A549 (cell line): ENCODE results near the gene FRMD8. TPM values are rescaled to one million over a fixed set of nuclear protein-coding genes. Genes with fewer than 3 reads are reported as not detected.

Source experiments
- ATAC-seq, 2 experiments: fragments of 200-7000 bp in 1 of 2; fragments of >200 bp in 1 of 2; cut with Nextera tagmentation in 1 of 2; cut with Tn5 transposase in 1 of 2; 3 replicates each; pipeline versions ENCODE4 v1.8.0 to v1.9.1; 2018 to 2020; ENCODE audit warnings: mild to moderate bottlenecking in 1 of 2, moderate library complexity in 1 of 2
- CTCF ChIA-PET: fragments of 300-600 bp; sonication (Branson Sonifier 250); formaldehyde crosslinking; extraction: SDS; loops from one replicate; lab custom pipeline; 2021; ENCODE audit warnings: antibody characterized with exemption, inconsistent platforms; lab: Yijun Ruan, JAX
- POLR2A ChIA-PET: fragments of 350-600 bp; formaldehyde crosslinking; extraction: SDS; loops from one replicate; lab custom pipeline; 2021; ENCODE audit warnings: antibody characterized with exemption, inconsistent platforms; lab: Yijun Ruan, JAX
- DNase-seq, 2 experiments: peaks; one replicate each; pipeline versions ENCODE4 v3.0.0 to v3.0.0-alpha.2; 2011 to 2016; ENCODE audit warnings: low read depth in 1 of 2, low spot score in 1 of 2
- FAIRE-seq: peaks from 2 replicates; lab custom pipeline; 2011; peaks lifted over from hg19 to GRCh38; lab: Jason Lieb, UNC
- H3K27ac ChIP-seq, 2 experiments: fragments of >200 bp; sonication (Bioruptor Twin); formaldehyde crosslinking; 3 replicates each; pipeline ENCODE4 v1.5.1; 2016 to 2017
- H3K4me1 ChIP-seq: fragments of >200 bp; sonication (Bioruptor Twin); formaldehyde crosslinking; 3 replicates; pipeline ENCODE4 v1.6.1; 2016
- H3K4me2 ChIP-seq: fragments of >200 bp; sonication (Bioruptor Twin); formaldehyde crosslinking; 3 replicates; pipeline ENCODE4 v1.6.1; 2016
- H3K4me3 ChIP-seq: fragments of >200 bp; sonication (Bioruptor Twin); formaldehyde crosslinking; 3 replicates; pipeline ENCODE4 v1.5.1; 2016
- H3K9me3 ChIP-seq: fragments of >200 bp; sonication (Bioruptor Twin); formaldehyde crosslinking; 3 replicates; pipeline ENCODE4 v1.6.1; 2016
- BHLHE40 ChIP-seq: IDR thresholded peaks from 2 replicates; pipeline ENCODE4 v1.6.1; 2012; ENCODE audit warnings: low read depth, low read length, inconsistent platforms
- CHD2 ChIP-seq: fragments of 150-350 bp; IDR thresholded peaks from 2 replicates; pipeline ENCODE4 v1.6.1; 2014; ENCODE audit warnings: low read length; ENCODE audit not compliant: partially characterized antibody
- E2F6 ChIP-seq: IDR thresholded peaks from 2 replicates; pipeline ENCODE4 v1.6.1; 2012; ENCODE audit warnings: low read depth, borderline replicate concordance
- EHF ChIP-seq: fragments of 250-450 bp; sonication (Bioruptor Pico); IDR thresholded peaks from 2 replicates; pipeline ENCODE4 v1.5.0; 2020; ENCODE audit warnings: mild to moderate bottlenecking
- EHMT2 ChIP-seq: fragments of 200-600 bp; sonication (generic); IDR thresholded peaks from 2 replicates; pipeline ENCODE4 v1.6.1; 2016; ENCODE audit warnings: antibody characterized with exemption, low read depth, mild to moderate bottlenecking, moderate library complexity
- ESRRA ChIP-seq: fragments of 150-350 bp; IDR thresholded peaks from 2 replicates; pipeline ENCODE4 v1.6.1; 2014; ENCODE audit warnings: mild to moderate bottlenecking, low read length, borderline replicate concordance
- FOXS1 ChIP-seq: fragments of 250-450 bp; sonication (Bioruptor Pico); IDR thresholded peaks from 2 replicates; pipeline ENCODE4 v1.5.0; 2020; ENCODE audit warnings: mild to moderate bottlenecking, moderate library complexity
- HES2 ChIP-seq: fragments of >200 bp; sonication (Bioruptor Twin); formaldehyde crosslinking; IDR thresholded peaks from 2 replicates; pipeline ENCODE4 v1.6.1; 2016
- HEYL ChIP-seq: fragments of 250-450 bp; sonication (Bioruptor Pico); IDR thresholded peaks from 2 replicates; pipeline ENCODE4 v1.8.0; 2021; ENCODE audit warnings: mild to moderate bottlenecking, moderate library complexity
- HOXA7 ChIP-seq: fragments of 250-450 bp; sonication (Bioruptor Pico); IDR thresholded peaks from 2 replicates; pipeline ENCODE4 v1.5.0; 2020; ENCODE audit warnings: mild to moderate bottlenecking, moderate library complexity
- HOXB5 ChIP-seq: fragments of 250-450 bp; sonication (Bioruptor Pico); IDR thresholded peaks from 2 replicates; pipeline ENCODE4 v1.5.0; 2020; ENCODE audit warnings: mild to moderate bottlenecking, moderate library complexity
- JUNB ChIP-seq: fragments of >200 bp; sonication (Bioruptor Twin); formaldehyde crosslinking; IDR thresholded peaks from 2 replicates; pipeline ENCODE4 v1.6.1; 2016
- MYC ChIP-seq: IDR thresholded peaks from 2 replicates; pipeline ENCODE4 v1.6.1; 2012; ENCODE audit warnings: mild to moderate bottlenecking, inconsistent platforms, low read length, improper control_type of control experiment, borderline replicate concordance
- NR3C1 ChIP-seq: fragments of >200 bp; sonication (Bioruptor Twin); formaldehyde crosslinking; IDR thresholded peaks from 3 replicates; pipeline ENCODE4 v1.6.1; 2017
- POLR2A ChIP-seq: IDR thresholded peaks from 2 replicates; pipeline ENCODE4 v1.6.1; 2012; ENCODE audit warnings: mild to moderate bottlenecking, low read length
- RCOR1 ChIP-seq: fragments of 150-350 bp; IDR thresholded peaks from 2 replicates; pipeline ENCODE4 v1.6.1; 2014; ENCODE audit warnings: antibody characterized with exemption, low read length, low read depth
- REST ChIP-seq: fragments of 200-600 bp; sonication (generic); IDR thresholded peaks from 2 replicates; pipeline ENCODE4 v1.6.1; 2016; ENCODE audit warnings: antibody characterized with exemption, mild to moderate bottlenecking, moderate library complexity
- RNF2 ChIP-seq: fragments of 200-600 bp; sonication (generic); IDR thresholded peaks from 2 replicates; pipeline ENCODE4 v1.6.1; 2016; ENCODE audit warnings: low read depth, mild to moderate bottlenecking, antibody characterized with exemption, moderate library complexity, borderline replicate concordance
- SMC3 ChIP-seq: fragments of >200 bp; sonication (Bioruptor Twin); formaldehyde crosslinking; IDR thresholded peaks from 3 replicates; pipeline ENCODE4 v1.6.1; 2018; ENCODE audit warnings: inconsistent platforms
- ZC3H11A ChIP-seq: fragments of 450-650 bp; IDR thresholded peaks from 2 replicates; pipeline ENCODE4 v1.6.1; 2014; ENCODE audit warnings: antibody characterized with exemption, mild to moderate bottlenecking
- ZNF302 ChIP-seq: fragments of 250-450 bp; sonication (Bioruptor Pico); IDR thresholded peaks from 2 replicates; pipeline ENCODE4 v1.9.0; 2021; ENCODE audit warnings: inconsistent platforms, mild to moderate bottlenecking, moderate library complexity
- ZSCAN20 ChIP-seq: fragments of 250-450 bp; sonication (Bioruptor Pico); IDR thresholded peaks from 2 replicates; pipeline ENCODE4 v1.8.0; 2022; ENCODE audit warnings: mild to moderate bottlenecking, moderate library complexity
- whole genome bisulfite sequencing: methylation state at CpG from one replicate; pipeline ENCODE4 v1.1.6; 2017; ENCODE audit errors: missing lambda C conversion rate; 5-methylcytosine and 5-hydroxymethylcytosine counted together
- polyA plus RNA-seq, 4 experiments: library from polyadenylated mRNA; depleted of rRNA in 3 of 4; stranded (reverse); fragments of >200 nt; fragmentation: RNase III in 1 of 4; extraction: RNeasy Plus Mini Kit Qiagen cat#74134 plus additional on column Dnase treatment in 1 of 4; gene quantifications; 2 replicates in 3 of 4; 3 replicates in 1 of 4; pipeline ENCODE4 v1.2.3, GENCODE V29; 2011 to 2017

Gene FRMD8
- polyA plus RNA-seq, 2 of the 4 experiments (the other 2 are of a cell fraction): 12.9 to 20.0 TPM

- ChIA-PET POLR2A (no interaction called here), CTCF (interaction anchor here (0.6 to 2.8 kb wide), 10 partner anchors 8 to 136 kb away, joined by 3 to 13 read pairs (median 3); partner anchors contain the start of genes FRMD8 and SLC25A45)
- 87% methylated on average over 14 of the region's 14 CpGs for WGBS
- no peak overlapping the region for H3K4me3 ChIP-seq
- H3K9me3 ChIP-seq: no peaks in the 10 kb centered on the region
- DNase-seq (no peak), ATAC-seq (no peak), FAIRE-seq (no peak)
- H3K4me2 ChIP-seq: no peak overlapping the region
- H3K4me1 ChIP-seq: peaks cover 34% of the 10 kb centered on the region
- H3K27ac ChIP-seq: no peak overlapping the region
- TF ChIP-seq NR3C1 (no peak), ZNF302 (no peak), FOXS1 (CRISPR knock-in tag) (no peak), JUNB (no peak), ZC3H11A (no peak)
- TF ChIP-seq, all 56 proteins: peak for 0
These were observed 12.4 kb upstream of the FRMD8 start for GRCh38 chr11:65373839-65374580.

GRCh38 chr11:65375012-65375411, 11.4 kb upstream of the FRMD8 start:
- no peak for ATAC-seq
- Histone ChIP-seq H3K4me3 (no peak overlapping the region), H3K4me1 (peaks cover 44% of the 10 kb centered on the region), H3K4me2 (no peak overlapping the region), H3K9me3 (no peaks in the 10 kb centered on the region), H3K27ac (peak overlapping the region in 1 of 2 experiments; percentile 27; a peak in 2 of 6 replicates)
- ChIA-PET POLR2A (no interaction called here), CTCF (interaction anchor here (0.7 to 2.8 kb wide), 6 partner anchors 10 to 135 kb away, joined by 3 to 13 read pairs (median 4); no protein-coding TSS in a partner anchor)
- TF ChIP-seq REST (no peak), EHMT2 (no peak), NR3C1 (no peak), EHF (CRISPR knock-in tag) (no peak), SMC3 (no peak), MYC (no peak), RCOR1 (no peak), CHD2 (no peak), ZSCAN20 (CRISPR knock-in tag) (no peak), HEYL (CRISPR knock-in tag) (no peak)
- WGBS: 82% methylated on average over 8 of the region's 8 CpGs
- FAIRE-seq: no peak
- no peak for DNase-seq

- CTCF ChIA-PET: interaction anchor here (0.6 to 2.7 kb wide), 6 partner anchors 11 to 134 kb away, joined by 3 to 13 read pairs (median 3); no protein-coding TSS in a partner anchor
These were observed 10.2 kb upstream of the FRMD8 start for GRCh38 chr11:65376138-65376713.

More at GRCh38 chr11:65376138-65376713, 10.2 kb upstream of the FRMD8 start:
- H3K4me1 ChIP-seq: peaks cover 48% of the 10 kb centered on the region
- no peak for FAIRE-seq
- H3K27ac ChIP-seq: peak overlapping the region in 1 of 2 experiments; percentile 93; a peak in 2 of 6 replicates
- H3K4me3 ChIP-seq: no peak overlapping the region
- WGBS: 90% methylated on average over 16 of the region's 16 CpGs
- H3K4me2 ChIP-seq: no peak overlapping the region
- TF ChIP-seq E2F6 (no peak), POLR2A (no peak), RNF2 (no peak), HOXA7 (CRISPR knock-in tag) (no peak), HOXB5 (no peak), EHF (CRISPR knock-in tag) (no peak), HES2 (no peak), ZSCAN20 (CRISPR knock-in tag) (no peak), ESRRA (no peak), BHLHE40 (no peak)
- TF ChIP-seq, all 56 proteins: peak for 0
- POLR2A ChIA-PET: no interaction called here
- DNase-seq (no peak), ATAC-seq (no peak; a peak in 1 of 6 replicates)
- H3K9me3 ChIP-seq: no peaks in the 10 kb centered on the region
